ENCODE results near the gene CTAG2. TPM values are rescaled to one million over a fixed set of nuclear protein-coding genes. Genes with fewer than 3 reads are reported as not detected.

The CTAG2 gene
- total RNA-seq, 1 donor from 2014 or later = not detected

- DNase-seq (ENCODE audit: low spot score) (no peak), ATAC-seq (no peak)
- intact Hi-C loops (cut with DNase I) = no loop called here
Observed at GRCh38 chrX:154602766-154603437, 50.5 kb downstream of the CTAG2 start.

- no peak for ATAC-seq
- intact Hi-C loops (cut with DNase I) = no loop called here
Observed at GRCh38 chrX:154602226-154602625, 51.2 kb downstream of the CTAG2 start.

More at GRCh38 chrX:154602226-154602625, 51.2 kb downstream of the CTAG2 start:
- DNase-seq (ENCODE audit: low spot score) = no peak

Other genes starting within 250 kb of the CTAG2 start
- 18.4 TPM for gene DNASE1L1, start 244.3 kb downstream of the CTAG2 start, total RNA-seq
- 56.7 TPM for gene TAFAZZIN, start 242.0 kb downstream of the CTAG2 start, total RNA-seq
- gene ATP6AP1, start 224.9 kb downstream of the CTAG2 start, total RNA-seq = 59.1 TPM
- 177 TPM for gene GDI1, start 216.4 kb downstream of the CTAG2 start, total RNA-seq
- gene FAM50A, start 209.4 kb downstream of the CTAG2 start, total RNA-seq = 51.1 TPM
- 73.0 TPM for gene PLXNA3, start 195.3 kb downstream of the CTAG2 start, total RNA-seq
- 10.6 TPM for gene LAGE3, start 174.3 kb downstream of the CTAG2 start, total RNA-seq
- 29.4 TPM for gene UBL4A, start 167.0 kb downstream of the CTAG2 start, total RNA-seq
- 17.7 TPM for gene SLC10A3, start 162.9 kb downstream of the CTAG2 start, total RNA-seq
- gene FAM3A, start 137.3 kb downstream of the CTAG2 start, total RNA-seq = 40.3 TPM
- gene G6PD, start 106.7 kb downstream of the CTAG2 start, total RNA-seq = 50.4 TPM
- gene IKBKG, start 106.0 kb downstream of the CTAG2 start, total RNA-seq = 25.2 TPM
- not detected for gene CTAG1A, start 68.4 kb downstream of the CTAG2 start, total RNA-seq
- not detected for gene CTAG1B, start 34.3 kb downstream of the CTAG2 start, total RNA-seq
- 7.6 TPM for gene GAB3, start 97.5 kb upstream of the CTAG2 start, total RNA-seq
- gene DKC1, start 109.3 kb upstream of the CTAG2 start, total RNA-seq = 27.9 TPM
- 52.0 TPM for gene MPP1, start 151.9 kb upstream of the CTAG2 start, total RNA-seq
- not detected for gene SMIM9, start 181.1 kb upstream of the CTAG2 start, total RNA-seq
- 24.1 TPM for gene F8A1, start 232.8 kb upstream of the CTAG2 start, total RNA-seq

All from sciatic nerve (tissue), 2 donors.